AG04449 (cell line): ENCODE data around the gene ACBD6.

Experiments
- CTCF ChIA-PET: fragments of 350-600 bp; formaldehyde crosslinking; extraction: SDS; loops from one replicate; lab custom pipeline; 2021; ENCODE audit warnings: antibody characterized with exemption; lab: Yijun Ruan, JAX
- POLR2A ChIA-PET: fragments of 400-600, 350-600 bp; formaldehyde crosslinking; extraction: SDS; loops from one replicate; lab custom pipeline; 2020; ENCODE audit warnings: antibody characterized with exemption, inconsistent platforms; lab: Yijun Ruan, JAX
- DNase-seq: peaks from one replicate; pipeline ENCODE4 v3.0.0-alpha.2; 2010; ENCODE audit warnings: low read depth, low spot score
- H3K4me3 ChIP-seq: 2 replicates; pipeline ENCODE4 v1.5.1; 2011; ENCODE audit warnings: low read depth, mild to moderate bottlenecking, control low read depth, low read length
- TF ChIP-seq, protein P1 (sequence below): IDR thresholded peaks from one replicate; pipeline ENCODE4 v1.5.1; 2011; ENCODE audit warnings: mild to moderate bottlenecking, moderate library complexity, low read length, control low read depth, inconsistent platforms; ENCODE audit not compliant: insufficient read depth; ENCODE audit errors: missing control alignments

The ACBD6 gene

GRCh38 chr1:180530501-180530900 is 28.1 kb upstream of the ACBD6 start:
- DNase-seq: peak; percentile 84
- TF ChIP-seq, protein P1, sequence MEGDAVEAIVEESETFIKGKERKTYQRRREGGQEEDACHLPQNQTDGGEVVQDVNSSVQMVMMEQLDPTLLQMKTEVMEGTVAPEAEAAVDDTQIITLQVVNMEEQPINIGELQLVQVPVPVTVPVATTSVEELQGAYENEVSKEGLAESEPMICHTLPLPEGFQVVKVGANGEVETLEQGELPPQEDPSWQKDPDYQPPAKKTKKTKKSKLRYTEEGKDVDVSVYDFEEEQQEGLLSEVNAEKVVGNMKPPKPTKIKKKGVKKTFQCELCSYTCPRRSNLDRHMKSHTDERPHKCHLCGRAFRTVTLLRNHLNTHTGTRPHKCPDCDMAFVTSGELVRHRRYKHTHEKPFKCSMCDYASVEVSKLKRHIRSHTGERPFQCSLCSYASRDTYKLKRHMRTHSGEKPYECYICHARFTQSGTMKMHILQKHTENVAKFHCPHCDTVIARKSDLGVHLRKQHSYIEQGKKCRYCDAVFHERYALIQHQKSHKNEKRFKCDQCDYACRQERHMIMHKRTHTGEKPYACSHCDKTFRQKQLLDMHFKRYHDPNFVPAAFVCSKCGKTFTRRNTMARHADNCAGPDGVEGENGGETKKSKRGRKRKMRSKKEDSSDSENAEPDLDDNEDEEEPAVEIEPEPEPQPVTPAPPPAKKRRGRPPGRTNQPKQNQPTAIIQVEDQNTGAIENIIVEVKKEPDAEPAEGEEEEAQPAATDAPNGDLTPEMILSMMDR: no peak
- no peak overlapping the region for H3K4me3 ChIP-seq
- ChIA-PET CTCF (interaction anchor here (0.6 to 4.3 kb wide), 6 partner anchors 8 to 332 kb away, joined by 3 to 41 read pairs (median 4); no protein-coding TSS in a partner anchor), POLR2A (no interaction called here)

DNA sequence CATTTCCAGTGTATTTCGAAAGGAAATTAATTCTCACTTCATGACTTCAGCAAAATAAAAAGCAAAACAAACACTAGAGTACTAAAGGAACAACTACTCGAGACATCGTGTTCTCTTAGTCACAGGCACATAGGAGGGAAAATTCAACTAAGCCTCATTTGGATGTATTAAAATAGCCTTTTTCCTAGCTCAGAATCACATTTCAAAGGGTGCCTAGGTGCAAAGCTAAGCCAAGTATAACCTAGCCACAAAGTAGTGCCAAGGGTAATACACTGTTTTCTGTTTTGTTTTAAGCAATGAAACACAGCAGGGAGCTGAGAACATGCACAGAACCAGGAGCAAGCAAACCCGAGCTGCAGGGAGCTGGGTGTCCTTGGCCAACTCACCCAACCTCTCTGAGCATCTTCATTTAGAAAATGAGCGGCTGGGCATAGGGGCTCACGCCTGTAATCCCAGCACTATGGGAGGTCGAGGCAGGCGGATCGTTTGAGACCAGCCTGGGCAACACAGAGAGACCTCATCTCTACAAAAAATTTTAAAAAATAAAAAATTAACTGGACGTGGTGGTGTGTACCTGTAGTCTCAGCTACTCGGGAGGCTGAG is 26.6 kb upstream of the ACBD6 start:
- DNase-seq: no peak
- TF ChIP-seq, protein P1: no peak
- CTCF ChIA-PET: interaction anchor here (0.7 to 4.3 kb wide), 6 partner anchors 10 to 353 kb away, joined by 3 to 41 read pairs (median 4); no protein-coding TSS in a partner anchor
- no peak overlapping the region for H3K4me3 ChIP-seq
- POLR2A ChIA-PET: no interaction called here

- TF ChIP-seq, protein P1: no peak
- no peak for DNase-seq
- ChIA-PET CTCF (interaction anchor here (0.7 to 4.3 kb wide), 4 partner anchors 11 to 337 kb away, joined by 3 to 41 read pairs (median 20); no protein-coding TSS in a partner anchor), POLR2A (no interaction called here)
- no peak overlapping the region for H3K4me3 ChIP-seq
Observed at GRCh38 chr1:180527101-180527669, 24.8 kb upstream of the ACBD6 start.

DNA sequence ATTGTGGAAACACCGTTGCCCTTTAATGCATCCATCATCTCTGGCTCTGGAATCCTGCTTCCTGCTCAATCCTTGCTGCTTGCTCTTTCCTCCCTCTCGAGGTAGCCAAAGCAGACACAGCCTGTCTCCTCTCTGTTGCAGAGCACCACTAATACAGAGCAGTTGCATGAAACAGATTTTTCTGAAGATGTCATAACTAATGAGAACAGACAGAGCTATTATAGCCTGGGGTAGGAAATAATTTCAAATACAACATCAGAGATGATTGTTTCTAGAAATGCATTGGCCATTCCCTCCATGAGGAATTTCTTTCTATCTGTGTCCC is 23.3 kb upstream of the ACBD6 start:
- H3K4me3 ChIP-seq: no peak overlapping the region
- no peak for DNase-seq
- CTCF ChIA-PET: interaction anchor here (1.0 to 2.7 kb wide), 3 partner anchors 10 to 336 kb away, joined by 4 to 17 read pairs (median 11); no protein-coding TSS in a partner anchor
- TF ChIP-seq, protein P1: no peak
- POLR2A ChIA-PET: no interaction called here

DNA sequence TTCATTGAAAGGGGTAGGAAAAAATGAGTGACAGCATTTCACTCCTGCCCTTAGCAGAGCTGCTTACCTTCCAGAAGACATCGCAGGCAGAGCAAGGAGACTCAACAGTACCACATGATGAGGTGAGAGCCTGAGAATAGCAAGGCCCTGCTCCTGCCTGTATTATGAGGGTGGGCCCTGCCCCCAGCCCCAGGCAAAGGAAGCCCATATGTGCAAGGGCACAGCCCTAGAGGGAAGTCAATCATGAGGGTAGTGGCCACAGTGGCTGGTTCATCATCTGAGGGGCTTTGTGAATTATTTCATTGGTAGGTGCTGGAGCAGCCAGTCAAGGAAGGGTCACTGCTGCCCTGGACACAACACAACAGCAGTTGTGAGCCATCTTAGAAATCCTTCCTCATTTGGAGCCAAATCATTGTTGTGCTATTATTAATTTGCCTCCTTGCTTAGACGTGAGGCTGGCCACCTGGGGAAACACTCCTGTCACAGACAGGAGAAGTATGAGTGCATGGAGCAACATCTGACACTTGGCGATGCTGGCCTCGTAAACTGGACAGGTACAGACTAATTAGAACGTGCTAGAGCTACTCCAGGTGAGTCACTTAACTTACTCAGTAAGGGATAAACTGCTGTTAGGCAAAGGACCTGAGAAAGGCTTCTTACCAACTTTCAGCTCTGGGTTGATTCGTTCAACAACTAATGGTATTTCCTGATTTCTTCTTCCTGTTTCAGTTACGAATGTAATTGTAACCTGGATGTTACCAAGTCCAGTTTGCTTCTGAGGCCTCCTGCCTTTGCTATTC is 22.7 kb upstream of the ACBD6 start:
- TF ChIP-seq, protein P1: no peak
- no peak overlapping the region for H3K4me3 ChIP-seq
- CTCF ChIA-PET: interaction anchor here (1.0 to 2.7 kb wide), 7 partner anchors 8 to 641 kb away, joined by 3 to 17 read pairs (median 5); no protein-coding TSS in a partner anchor
- POLR2A ChIA-PET: no interaction called here
- no peak for DNase-seq
